ENCODE data around the gene MGST3.
A peak's percentile ranks its signal among the peaks of the same experiment; 100 is the strongest.
"Not testable (repeated sequence)": the region's sequence is repeated elsewhere in the genome, so short reads cannot be mapped to it uniquely, and the experiment has no call there.

The MGST3 gene

DNA sequence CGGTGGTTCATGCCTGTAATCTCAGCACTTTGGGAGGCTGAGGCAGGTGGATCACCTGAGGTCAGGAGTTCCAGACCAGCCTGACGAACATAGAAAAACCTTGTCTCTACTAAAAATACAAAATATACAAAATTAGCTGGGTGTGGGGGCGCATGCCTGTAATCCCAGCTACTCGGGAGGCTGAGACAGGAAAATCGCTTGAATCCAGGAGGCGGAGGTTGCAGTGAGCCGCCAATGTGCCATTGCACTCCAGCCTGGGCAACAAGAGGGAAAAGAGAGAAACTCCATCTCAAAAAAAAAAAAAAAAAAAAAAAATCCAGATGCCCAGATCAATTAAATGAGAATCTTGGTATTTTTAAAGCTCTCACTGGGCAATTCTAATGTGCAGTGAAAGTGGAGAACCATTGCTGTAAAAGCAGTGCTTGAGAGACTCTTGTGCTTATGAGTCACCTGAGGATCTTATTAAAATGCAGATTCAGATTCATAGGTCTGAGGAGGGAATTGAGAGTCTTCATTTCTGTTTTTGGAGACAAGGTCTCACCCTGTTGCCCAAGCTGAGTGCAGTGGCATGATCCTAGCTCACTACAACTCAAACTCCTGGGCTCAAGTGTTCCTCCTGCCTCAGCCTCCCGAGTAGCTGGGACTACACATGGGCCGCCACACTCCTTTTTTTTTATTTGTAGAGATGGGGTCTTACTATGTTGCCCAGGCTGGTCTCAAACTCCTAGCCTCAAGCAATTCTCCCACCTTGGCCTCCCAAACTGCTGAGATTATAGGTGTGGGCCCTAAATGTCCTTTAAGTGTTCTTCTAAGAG, 27.9 kb downstream of the MGST3 start:
- DNase-seq (ENCODE audit: low read depth, low spot score), result not testable (repeated sequence)

DNA sequence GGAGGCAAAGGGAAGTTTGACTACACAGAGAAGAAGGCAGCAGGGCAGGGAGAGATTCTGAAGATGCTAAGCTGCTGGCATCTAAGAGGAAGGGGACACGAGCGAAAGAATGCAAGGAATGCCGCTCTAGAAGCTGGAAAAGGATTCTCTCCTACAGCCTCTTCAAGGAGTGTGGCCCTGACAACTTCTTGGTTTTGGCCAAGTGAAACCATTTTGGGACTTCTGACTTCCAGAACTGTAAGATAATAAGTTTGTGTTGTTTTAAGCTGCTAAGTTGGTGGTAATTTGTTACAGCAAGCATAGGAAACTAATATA, 28.5 kb downstream of the MGST3 start:
- no peak for DNase-seq (ENCODE audit: low read depth, low spot score)

DNA sequence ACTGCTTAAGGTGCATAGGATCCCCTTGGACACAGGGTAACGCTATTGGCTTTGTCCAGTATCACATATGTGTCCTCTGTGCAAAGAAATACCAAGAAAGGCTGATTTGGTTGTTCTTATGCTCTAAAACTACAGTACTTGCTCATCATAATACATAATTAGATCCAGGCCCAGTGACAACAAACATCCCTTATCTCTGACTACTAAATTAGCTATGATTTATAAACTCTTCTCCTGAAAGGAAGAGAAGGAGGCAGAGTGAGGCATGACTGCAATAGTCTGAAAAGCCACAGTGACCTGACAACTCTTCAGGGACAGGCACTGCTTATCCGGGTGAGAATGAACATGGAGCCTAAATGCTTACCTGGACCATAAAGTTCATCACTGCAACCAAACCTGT, 30.7 kb downstream of the MGST3 start:
- DNase-seq (ENCODE audit: low read depth, low spot score), result no peak

- no peak for DNase-seq (ENCODE audit: low read depth, low spot score)
Measured at GRCh38 chr1:165662186-165662585, 31.2 kb downstream of the MGST3 start.

- DNase-seq (ENCODE audit: low read depth, low spot score), result no peak
Measured at GRCh38 chr1:165666152-165666825, 35.3 kb downstream of the MGST3 start.

DNA sequence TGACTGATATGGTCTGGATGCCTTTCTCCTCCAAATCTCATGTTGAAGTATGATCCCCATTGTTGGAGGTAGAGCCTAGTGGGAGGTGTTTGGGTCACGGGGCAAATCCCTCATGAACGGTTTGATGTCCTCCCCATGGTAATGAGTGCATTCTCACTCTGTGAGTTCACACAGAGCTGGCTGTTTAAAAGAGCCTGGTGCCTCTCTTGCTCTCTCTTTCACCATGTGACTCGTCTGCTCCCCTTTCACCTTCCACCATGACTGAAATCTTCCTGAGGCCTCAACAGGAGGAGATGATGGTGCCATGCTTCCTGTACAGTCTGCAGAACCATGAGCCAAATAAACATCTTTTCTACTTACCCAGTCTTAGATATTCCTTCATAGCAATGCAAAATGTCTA, 37.1 kb downstream of the MGST3 start:
- DNase-seq (ENCODE audit: low read depth, low spot score), result no peak

DNA sequence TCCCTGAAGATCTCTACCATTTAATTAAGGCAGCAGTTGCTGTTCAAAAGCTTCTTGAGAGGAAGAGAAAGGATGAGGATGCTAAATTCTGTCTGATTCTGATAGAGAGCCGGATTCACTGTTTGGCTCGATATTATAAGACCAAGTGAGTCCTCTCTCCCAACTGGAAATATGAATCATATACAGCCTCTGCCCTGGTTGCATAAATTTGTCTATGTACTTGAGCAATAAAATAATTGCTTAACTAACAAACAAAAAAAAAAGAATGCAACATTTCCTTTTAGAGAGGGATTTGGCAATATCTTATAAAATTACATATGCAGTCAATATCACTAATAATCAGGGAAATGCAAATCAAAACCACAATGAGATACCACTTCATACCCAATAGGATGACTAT, 40.5 kb downstream of the MGST3 start:
- no peak for DNase-seq (ENCODE audit: low read depth, low spot score)

DNA sequence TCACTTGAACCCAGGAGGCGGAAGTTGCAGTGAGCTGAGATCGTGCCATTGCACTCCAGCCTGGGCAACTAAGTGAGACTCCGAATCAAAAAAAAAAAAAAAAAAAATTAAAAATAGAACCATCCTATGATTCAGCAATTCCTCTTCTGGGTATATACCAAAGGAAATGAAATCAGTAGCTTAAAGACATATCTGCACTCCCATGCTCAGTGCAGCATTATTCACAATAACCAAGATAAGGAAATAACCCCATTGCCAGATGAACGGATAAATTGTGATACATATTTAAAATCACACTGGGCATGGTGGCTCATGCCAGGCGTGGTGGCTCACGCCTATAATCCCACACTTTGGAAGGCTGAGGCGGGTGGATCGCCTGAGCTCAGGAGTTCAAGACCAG, 43.6 kb downstream of the MGST3 start:
- no peak for DNase-seq (ENCODE audit: low read depth, low spot score)

DNA sequence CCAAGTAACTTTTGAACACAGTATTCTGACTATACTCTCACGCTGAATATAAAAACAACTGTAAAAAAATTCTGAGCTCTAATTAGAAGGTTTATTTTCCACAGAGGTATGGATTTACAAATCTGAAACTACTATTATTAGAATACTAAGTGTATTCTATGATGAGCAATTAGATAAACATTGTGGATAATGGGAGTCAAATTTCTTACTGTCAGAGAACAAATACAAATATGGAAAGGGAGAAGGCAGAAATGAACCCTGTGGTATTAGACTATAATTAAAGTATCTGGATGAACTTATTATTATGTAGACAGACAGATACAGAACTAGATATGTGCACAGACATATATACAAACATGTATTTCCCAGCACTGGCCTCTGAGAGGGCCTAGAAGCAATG, 44.8 kb downstream of the MGST3 start:
- no peak for DNase-seq (ENCODE audit: low read depth, low spot score)

- DNase-seq (ENCODE audit: low read depth, low spot score), result no peak
Measured at GRCh38 chr1:165678509-165678908, 47.5 kb downstream of the MGST3 start.

DNA sequence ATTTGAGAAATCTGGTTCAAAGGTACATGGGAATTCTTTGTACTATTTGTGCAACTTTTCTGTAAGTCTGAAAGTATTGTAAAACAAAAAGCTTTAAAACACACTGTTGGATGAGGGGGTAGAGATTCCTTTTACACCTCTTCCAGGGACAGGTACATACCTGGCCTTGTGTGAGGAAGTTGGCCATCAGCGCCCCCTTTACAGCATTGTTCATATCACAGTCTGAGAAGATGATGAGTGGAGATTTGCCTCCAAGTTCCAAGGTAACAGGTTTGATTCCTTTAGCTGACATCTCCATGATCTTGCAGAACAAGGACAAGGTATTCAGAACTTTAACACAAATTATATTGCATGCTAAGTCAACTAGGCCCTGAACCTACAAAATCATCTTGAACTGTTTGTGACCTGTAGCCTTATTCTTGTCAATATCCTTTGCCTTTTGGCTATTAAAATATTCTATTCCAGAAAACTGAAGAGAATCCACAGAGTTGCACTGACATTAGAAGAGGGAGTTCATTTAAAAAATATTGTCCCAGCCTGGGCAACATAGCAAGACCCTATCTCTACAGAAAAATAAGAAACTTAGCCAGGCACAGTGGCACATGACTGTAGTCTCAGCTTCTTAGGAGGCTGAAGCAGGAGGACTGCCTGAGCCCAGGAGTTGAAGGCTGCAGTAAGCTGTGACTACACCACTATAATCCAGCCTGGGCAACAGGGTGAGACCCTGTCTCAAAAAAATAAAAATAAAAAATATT, 48.4 kb downstream of the MGST3 start:
- no peak for DNase-seq (ENCODE audit: low read depth, low spot score)

- DNase-seq (ENCODE audit: low read depth, low spot score), result no peak
Measured at GRCh38 chr1:165680303-165680702, 49.3 kb downstream of the MGST3 start.

- not testable (repeated sequence) for DNase-seq (ENCODE audit: low read depth, low spot score)
Measured at GRCh38 chr1:165680773-165681172, 49.7 kb downstream of the MGST3 start.

DNA sequence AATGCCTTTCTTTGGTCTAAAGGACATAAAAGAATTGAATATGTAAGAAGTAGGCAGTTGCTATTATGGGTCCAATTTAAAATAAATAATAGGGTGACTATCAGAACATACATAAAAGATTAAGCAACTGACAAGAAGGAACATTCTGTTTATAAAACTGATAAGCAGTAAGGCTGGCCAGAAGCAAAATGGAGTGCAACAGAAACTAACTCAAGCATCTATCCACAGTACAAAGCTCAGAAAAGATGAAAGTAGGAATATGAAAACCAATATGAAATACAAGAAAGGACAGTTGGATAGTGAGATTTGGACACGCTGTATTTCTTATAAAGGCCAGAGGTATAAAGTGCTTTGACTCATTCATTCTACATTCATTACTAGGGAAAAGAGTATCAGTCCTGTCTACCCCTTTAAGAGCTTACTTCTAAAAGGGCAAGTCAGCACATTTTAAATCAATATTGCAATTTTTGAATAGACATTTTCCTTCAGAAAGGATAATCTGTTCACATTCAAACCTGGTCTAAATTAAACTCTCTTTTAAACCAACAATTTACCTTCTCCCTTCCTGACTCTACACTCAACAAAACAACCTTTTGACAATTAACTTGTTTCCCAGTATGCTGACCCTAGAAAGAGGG, 52.9 kb downstream of the MGST3 start:
- DNase-seq (ENCODE audit: low read depth, low spot score), result no peak

- DNase-seq (ENCODE audit: low read depth, low spot score), result no peak
Measured at GRCh38 chr1:165686121-165686970, 55.3 kb downstream of the MGST3 start.

GRCh38 chr1:165686971-165687433, 56.0 kb downstream of the MGST3 start:
- no peak for DNase-seq (ENCODE audit: low read depth, low spot score)

GRCh38 chr1:165688046-165688445, 57.0 kb downstream of the MGST3 start:
- no peak for DNase-seq (ENCODE audit: low read depth, low spot score)

GRCh38 chr1:165695031-165695430, 64.0 kb downstream of the MGST3 start:
- DNase-seq (ENCODE audit: low read depth, low spot score), result no peak

DNA sequence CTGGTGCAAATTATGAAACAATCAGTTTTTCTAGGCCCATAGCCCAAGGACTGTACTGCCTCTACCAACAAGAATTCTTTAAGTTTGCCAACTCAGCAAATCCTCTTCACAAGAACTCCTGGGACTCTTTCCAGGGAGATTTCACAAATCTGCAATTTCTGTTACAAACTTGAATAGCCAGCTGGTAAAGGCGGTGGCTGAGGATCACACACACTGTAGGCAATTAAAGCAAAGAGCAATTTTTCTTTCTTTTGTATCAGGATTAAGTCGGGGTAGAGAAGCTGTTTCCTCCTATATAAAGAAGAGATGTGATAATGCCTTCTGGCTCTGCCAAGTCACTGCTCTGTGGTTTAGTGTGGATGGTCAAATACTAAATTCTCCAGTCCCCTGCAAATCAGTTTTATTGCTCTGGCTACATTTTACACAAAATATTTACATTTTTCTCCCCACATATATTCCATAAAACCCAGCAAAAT, 65.6 kb downstream of the MGST3 start:
- DNase-seq (ENCODE audit: low read depth, low spot score), result peak; percentile 59

- DNase-seq (ENCODE audit: low read depth, low spot score), result no peak
Measured at GRCh38 chr1:165697491-165697880, 66.5 kb downstream of the MGST3 start.

Measured in smooth muscle cell of the brain vasculature (primary cell).